Smooth muscle cell (in vitro differentiated cells): ENCODE results near the gene KIRREL3. TPM values are rescaled to one million over a fixed set of nuclear protein-coding genes. Genes with fewer than 3 reads are reported as not detected.

Source experiments
- DNase-seq: peaks from one replicate; lab custom pipeline; 2025; ENCODE audit not compliant: unreplicated experiment; lab: John Stamatoyannopoulos, UW
- H2AFZ ChIP-seq: fragments of 200-600 bp; sonication (generic); 2 replicates; pipeline ENCODE4 v1.6.0; 2016; ENCODE audit warnings: antibody characterized with exemption, low read depth, mild to moderate bottlenecking
- H3F3A ChIP-seq: fragments of 200-600 bp; sonication (generic); 2 replicates; pipeline ENCODE4 v1.6.0; 2017; ENCODE audit warnings: antibody characterized with exemption, low read depth
- H3K27ac ChIP-seq: fragments of 200-600 bp; sonication (generic); 2 replicates; pipeline ENCODE4 v1.5.1; 2016; ENCODE audit warnings: low read depth, mild to moderate bottlenecking
- H3K27me3 ChIP-seq: fragments of 200-600 bp; sonication (generic); 2 replicates; pipeline ENCODE4 v1.6.1; 2016; ENCODE audit warnings: low read depth, mild to moderate bottlenecking
- H3K36me3 ChIP-seq: fragments of 200-600 bp; sonication (generic); 2 replicates; pipeline ENCODE4 v1.5.1; 2016; ENCODE audit warnings: low read depth
- H3K4me1 ChIP-seq: fragments of 200-600 bp; sonication (generic); 2 replicates; pipeline ENCODE4 v1.5.1; 2016; ENCODE audit warnings: low read depth
- H3K4me2 ChIP-seq: fragments of 200-600 bp; sonication (generic); 2 replicates; pipeline ENCODE4 v1.6.0; 2016; ENCODE audit warnings: mild to moderate bottlenecking
- H3K4me3 ChIP-seq: fragments of 200-600 bp; sonication (generic); 2 replicates; pipeline ENCODE4 v1.5.1; 2016; ENCODE audit warnings: mild to moderate bottlenecking
- H3K79me2 ChIP-seq: fragments of 200-600 bp; sonication (generic); 2 replicates; pipeline ENCODE4 v1.6.0; 2016; ENCODE audit warnings: low read depth, mild to moderate bottlenecking
- H3K9ac ChIP-seq: fragments of 200-600 bp; sonication (generic); 2 replicates; pipeline ENCODE4 v1.6.0; 2016; ENCODE audit warnings: low read depth
- H3K9me3 ChIP-seq: fragments of 200-600 bp; sonication (generic); replicated peaks from 2 replicates; pipeline ENCODE4 v1.5.1; 2016; ENCODE audit warnings: low read depth
- H4K20me1 ChIP-seq: fragments of 200-600 bp; sonication (generic); 2 replicates; pipeline ENCODE4 v1.6.0; 2016; ENCODE audit warnings: low read depth
- CTCF ChIP-seq: fragments of 200-600 bp; sonication (generic); IDR thresholded peaks from 2 replicates; pipeline ENCODE4 v1.5.1; 2017; ENCODE audit warnings: borderline replicate concordance, mild to moderate bottlenecking, antibody characterized with exemption; ENCODE audit not compliant: insufficient read depth, poor library complexity, severe bottlenecking
- WGBS: methylation state at CpG from one replicate; pipeline ENCODE4 v1.1.7; 2016; ENCODE audit warnings: low lambda C conversion rate; 5-methylcytosine and 5-hydroxymethylcytosine counted together
- polyA plus RNA-seq: library from polyadenylated mRNA; unstranded; fragments of >200 nt; fragmentation: Nextera tagmentation; extraction: Ambion mirVana; gene quantifications from 2 replicates; pipeline ENCODE4 v1.2.1, GENCODE V29; 2016
- total RNA-seq: library from RNA; depleted of rRNA; stranded (reverse); fragments of >200 nt; gene quantifications from 2 replicates; pipeline ENCODE4 v1.2.3, GENCODE V29; 2014

The KIRREL3 gene
- total and polyA plus RNA-seq, 2 experiments from 2014 or later: 1.2 TPM; not detected in 1

GRCh38 chr11:126925321-126926093 lies 75.1 kb downstream of the KIRREL3 start:
- Histone ChIP-seq H3K4me2 (no peak overlapping the region), H3F3A (no peaks in the 10 kb centered on the region), H3K79me2 (no peaks in the 10 kb centered on the region), H3K9ac (no peak overlapping the region), H3K36me3 (no peaks in the 10 kb centered on the region), H3K4me1 (no peaks in the 10 kb centered on the region), H2AFZ (no peak overlapping the region), H3K9me3 (no peaks in the 10 kb centered on the region), H4K20me1 (no peaks in the 10 kb centered on the region), H3K27me3 (no peaks in the 10 kb centered on the region), H3K27ac (no peak overlapping the region), H3K4me3 (no peak overlapping the region)
- 86% methylated on average over 11 of the region's 11 CpGs for WGBS
- no peak for TF ChIP-seq CTCF
- no peak for DNase-seq

DNA sequence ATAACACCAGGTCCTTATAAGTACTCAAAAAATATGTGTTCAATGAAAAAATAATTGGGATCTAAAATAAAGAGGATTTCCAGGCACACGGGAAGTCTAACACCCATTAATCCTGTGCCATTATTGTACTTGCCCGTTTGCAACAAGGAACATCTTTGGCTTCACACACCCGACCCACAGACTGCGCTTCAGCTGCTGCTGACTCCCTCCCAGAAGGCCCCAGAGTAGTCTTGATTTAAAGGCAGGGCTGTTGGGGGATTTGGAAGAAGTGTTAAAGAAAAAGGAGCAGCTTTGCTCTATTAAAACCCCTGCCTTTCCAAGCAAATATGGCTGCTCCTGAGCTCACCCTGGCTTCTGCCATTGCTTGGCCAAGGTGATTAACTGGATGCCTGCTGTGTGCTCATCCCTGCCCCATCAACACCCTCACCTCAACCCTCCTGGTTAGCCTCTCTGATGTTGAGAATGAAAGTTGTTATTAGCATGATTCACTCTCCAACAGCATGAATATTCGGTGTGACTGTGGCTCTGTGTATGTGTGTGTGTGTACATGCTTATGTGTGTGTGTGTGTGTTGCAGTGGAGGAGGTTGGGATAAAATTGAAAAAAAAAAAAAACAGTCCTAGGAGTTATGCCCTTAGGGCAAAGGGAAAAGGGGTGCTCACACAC lies 76.1 kb downstream of the KIRREL3 start:
- H3K27ac ChIP-seq: no peak overlapping the region
- no peak overlapping the region for H3K4me2 ChIP-seq
- H3F3A ChIP-seq: no peaks in the 10 kb centered on the region
- H3K27me3 ChIP-seq: no peaks in the 10 kb centered on the region
- H4K20me1 ChIP-seq: no peaks in the 10 kb centered on the region
- H3K9ac ChIP-seq: no peak overlapping the region
- WGBS: 89% methylated on average over 5 of the region's 5 CpGs
- H3K4me3 ChIP-seq: no peak overlapping the region
- TF ChIP-seq CTCF: no peak
- no peaks in the 10 kb centered on the region for H3K36me3 ChIP-seq
- H3K9me3 ChIP-seq: no peaks in the 10 kb centered on the region
- no peak overlapping the region for H2AFZ ChIP-seq
- no peaks in the 10 kb centered on the region for H3K79me2 ChIP-seq
- no peak for DNase-seq
- no peaks in the 10 kb centered on the region for H3K4me1 ChIP-seq

GRCh38 chr11:126920833-126921232 lies 79.7 kb downstream of the KIRREL3 start:
- no peak for TF ChIP-seq CTCF
- Histone ChIP-seq H3K27ac (no peak overlapping the region), H2AFZ (no peak overlapping the region), H3K4me3 (no peak overlapping the region), H4K20me1 (no peaks in the 10 kb centered on the region), H3F3A (no peaks in the 10 kb centered on the region), H3K4me1 (no peaks in the 10 kb centered on the region), H3K36me3 (no peaks in the 10 kb centered on the region), H3K9ac (no peak overlapping the region), H3K27me3 (no peaks in the 10 kb centered on the region), H3K9me3 (no peaks in the 10 kb centered on the region), H3K4me2 (no peak overlapping the region), H3K79me2 (no peaks in the 10 kb centered on the region)
- DNase-seq: no peak
- WGBS: 86% methylated on average over 4 of the region's 4 CpGs
